HG03378 (cell line): ENCODE data around the gene ZNF81.
"Not testable (repeated sequence)": the region's sequence is repeated elsewhere in the genome, so short reads cannot be mapped to it uniquely, and the experiment has no call there.

Experiments used
- ATAC-seq: cut with Tn5 transposase; IDR thresholded peaks from one replicate; pipeline ENCODE4 v1.9.1; 2021; ENCODE audit warnings: mild to moderate bottlenecking, moderate library complexity; ENCODE audit not compliant: unreplicated experiment

ZNF81 gene

GRCh38 chrX:47836164-47837072 is at the start of gene ZNF81:
ZNF81 (plus strand) TSS chrX:47836902; CDS start chrX:47846268, 9,366 bp downstream.
- ATAC-seq: peak; percentile 86

DNA sequence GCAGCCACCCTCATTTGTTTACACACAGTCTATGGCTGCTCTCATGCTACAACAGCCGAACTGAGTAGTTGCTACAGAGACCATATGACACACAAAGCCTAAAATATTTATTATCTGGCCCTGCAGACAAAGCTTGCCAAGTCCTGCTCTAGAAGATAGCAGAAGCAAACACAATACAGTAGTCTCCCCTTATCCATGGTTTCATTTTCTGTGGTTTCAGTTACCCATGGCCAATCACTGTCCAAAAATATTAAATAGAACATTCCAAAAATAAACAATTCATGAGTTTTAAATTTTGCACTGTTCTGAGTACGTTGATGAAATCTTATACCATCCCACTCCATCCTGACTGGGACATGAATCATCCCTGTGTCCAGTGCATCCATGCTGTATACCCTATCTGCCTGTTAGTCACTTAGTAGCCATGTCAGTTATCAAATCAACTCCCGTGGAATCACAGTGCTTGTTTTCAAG is 40.2 kb upstream of the ZNF81 start:
- ATAC-seq: no peak

DNA sequence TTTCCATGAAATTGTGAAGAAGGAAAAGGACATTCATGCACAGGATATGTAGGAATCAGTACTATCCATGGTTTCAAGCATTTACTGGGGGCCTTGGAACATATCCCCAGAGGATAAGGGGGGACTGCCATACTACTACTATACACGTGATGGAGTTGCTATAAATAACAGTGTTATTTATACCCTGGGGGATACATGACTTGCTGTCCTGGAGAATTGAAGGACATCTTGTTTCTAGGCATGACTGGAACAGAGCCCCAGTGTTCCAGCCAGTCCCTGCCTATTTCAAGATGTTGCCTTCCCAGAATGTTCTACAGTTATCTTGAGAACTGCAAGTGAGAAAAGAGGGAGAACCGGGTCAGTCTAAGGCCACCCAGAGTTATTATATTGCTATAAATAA is 39.6 kb upstream of the ZNF81 start:
- no peak for ATAC-seq

DNA sequence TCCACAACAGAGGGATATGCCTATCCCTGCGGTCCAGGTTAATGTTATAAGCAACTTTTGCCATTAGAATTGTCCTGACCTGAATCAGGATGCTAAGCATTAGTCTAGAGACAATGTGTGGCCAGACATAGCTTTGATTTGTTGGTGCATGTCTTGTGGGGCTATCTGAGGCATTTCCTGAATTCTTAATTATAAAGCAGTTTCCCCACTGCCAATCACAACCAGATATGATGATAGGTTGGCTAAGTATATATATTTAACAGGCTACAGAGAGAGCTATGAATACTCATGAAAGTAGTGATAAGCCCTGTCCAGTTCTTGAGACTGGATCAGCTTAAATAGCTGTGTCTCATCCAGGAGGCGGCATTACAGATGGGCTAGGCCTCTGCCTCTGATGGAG is 37.8 kb upstream of the ZNF81 start:
- ATAC-seq: no peak

GRCh38 chrX:47802589-47802988 is 34.1 kb upstream of the ZNF81 start:
- no peak for ATAC-seq

DNA sequence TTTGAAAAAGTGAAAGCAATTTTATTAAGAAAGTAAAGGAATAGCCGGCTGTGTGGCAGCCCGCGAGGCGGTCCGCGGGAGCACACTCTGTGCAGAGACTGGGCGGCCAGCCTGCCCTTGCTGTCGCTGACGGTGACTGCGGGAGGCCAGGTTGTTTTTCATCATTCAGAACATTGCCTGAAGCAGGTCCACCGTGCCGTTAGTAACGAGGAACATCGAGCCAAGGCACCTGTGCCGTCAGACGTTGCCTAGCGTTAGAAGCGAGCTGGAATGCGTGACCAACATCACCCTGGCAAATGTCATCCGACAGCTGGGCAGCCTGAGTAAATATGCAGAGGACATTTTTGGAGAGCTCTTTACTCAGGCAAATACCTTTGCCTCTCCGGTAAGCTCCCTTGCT is 33.6 kb upstream of the ZNF81 start:
- not testable (repeated sequence) for ATAC-seq

DNA sequence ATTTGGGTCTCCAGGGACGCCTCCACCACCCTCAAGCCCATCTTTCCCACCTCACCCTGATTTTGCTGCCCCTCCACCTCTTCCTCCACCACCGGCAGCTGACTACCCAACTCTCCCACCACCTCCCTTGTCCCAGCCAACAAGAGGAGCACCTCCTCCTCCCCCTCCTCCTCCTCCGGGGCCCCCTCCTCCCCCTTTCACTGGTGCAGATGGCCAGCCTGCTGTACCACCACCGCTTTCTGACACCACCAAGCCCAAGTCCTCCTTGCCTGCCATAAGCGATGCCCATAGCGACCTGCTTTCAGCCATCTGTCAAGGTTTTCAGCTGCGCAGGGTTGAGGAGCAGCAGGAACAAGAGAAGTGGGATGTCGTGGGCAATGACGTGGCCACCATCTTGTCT is 32.4 kb upstream of the ZNF81 start:
- ATAC-seq: no peak

GRCh38 chrX:47805844-47806243 is 30.9 kb upstream of the ZNF81 start:
- ATAC-seq: not testable (repeated sequence)

DNA sequence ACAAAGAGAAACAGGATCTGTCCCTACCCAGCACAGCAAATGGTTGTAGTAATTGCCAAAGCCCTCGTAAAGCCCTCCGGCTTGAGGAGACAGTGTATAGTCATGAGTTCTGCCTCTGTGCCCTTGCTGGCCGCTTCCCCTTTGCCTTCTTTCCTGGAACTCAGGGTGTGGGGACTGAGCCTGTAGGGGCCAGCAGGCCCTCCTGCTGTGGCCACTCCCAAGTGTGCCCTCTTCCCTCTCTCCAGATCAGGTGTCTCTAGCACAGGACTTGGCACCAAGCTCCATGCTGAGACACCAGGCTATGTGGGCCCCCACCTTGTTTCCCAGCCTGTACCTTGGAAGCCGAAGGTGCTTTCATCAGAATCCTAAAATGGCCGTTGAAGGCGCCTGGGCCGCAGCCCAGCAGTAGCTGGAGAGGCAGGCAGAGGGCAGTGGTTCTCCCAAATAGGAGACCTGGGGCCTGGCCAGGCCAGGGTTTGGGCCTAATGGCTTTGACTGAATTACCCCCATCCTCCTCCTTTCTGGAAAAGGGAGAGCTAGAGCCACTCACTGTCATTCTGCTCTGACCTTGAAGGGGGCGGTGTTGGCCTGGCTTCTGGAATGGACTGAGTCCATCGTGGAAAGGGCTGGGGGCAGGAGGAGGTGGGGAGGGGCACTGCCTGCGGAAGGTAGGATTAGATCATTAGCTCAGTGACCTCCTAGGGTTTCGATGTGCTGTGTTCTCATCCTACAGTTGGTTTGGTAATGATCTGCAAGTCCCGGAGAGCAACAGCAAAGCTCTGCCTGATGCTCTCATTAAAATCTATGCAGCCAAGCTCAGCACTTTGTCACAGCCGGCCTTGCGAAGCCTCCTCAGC is 30.1 kb upstream of the ZNF81 start:
- ATAC-seq: not testable (repeated sequence)

DNA sequence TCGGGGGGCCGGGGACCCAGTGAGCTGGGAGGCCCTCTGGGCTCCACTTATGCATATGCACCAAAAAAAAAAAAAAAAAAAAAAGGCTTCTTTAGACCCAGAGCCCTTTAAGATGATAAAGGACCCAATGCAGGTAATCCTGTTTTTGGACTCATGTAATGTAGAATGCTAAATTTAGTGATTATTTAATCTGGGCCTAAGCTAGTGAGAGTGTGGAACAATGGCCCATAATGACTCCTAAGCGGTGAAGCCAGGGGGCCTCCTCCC is 29.5 kb upstream of the ZNF81 start:
- not testable (repeated sequence) for ATAC-seq

DNA sequence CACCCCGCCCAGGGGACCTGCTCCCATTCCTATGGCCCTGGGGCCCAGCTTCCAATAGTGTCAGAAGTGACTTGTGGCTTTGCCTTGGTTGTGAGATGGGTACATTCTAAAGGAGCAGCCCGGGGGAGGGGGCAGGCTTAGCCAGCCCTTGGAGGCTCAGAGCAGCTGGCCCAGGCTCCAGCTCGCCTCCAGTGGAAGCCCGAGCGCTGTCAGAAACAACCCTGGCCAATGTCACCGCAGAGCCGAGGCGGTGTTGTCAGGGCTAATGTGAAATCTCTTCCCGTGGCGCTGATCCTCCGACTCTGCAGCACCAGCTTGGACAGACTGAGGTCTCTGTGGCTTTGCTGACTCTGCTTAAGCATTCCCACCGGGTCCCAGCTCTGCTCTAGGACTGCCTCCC is 29.2 kb upstream of the ZNF81 start:
- no peak for ATAC-seq

- ATAC-seq: no peak
Observed at GRCh38 chrX:47808904-47809788, 27.6 kb upstream of the ZNF81 start.

- no peak for ATAC-seq
Observed at GRCh38 chrX:47814851-47815250, 21.9 kb upstream of the ZNF81 start.

DNA sequence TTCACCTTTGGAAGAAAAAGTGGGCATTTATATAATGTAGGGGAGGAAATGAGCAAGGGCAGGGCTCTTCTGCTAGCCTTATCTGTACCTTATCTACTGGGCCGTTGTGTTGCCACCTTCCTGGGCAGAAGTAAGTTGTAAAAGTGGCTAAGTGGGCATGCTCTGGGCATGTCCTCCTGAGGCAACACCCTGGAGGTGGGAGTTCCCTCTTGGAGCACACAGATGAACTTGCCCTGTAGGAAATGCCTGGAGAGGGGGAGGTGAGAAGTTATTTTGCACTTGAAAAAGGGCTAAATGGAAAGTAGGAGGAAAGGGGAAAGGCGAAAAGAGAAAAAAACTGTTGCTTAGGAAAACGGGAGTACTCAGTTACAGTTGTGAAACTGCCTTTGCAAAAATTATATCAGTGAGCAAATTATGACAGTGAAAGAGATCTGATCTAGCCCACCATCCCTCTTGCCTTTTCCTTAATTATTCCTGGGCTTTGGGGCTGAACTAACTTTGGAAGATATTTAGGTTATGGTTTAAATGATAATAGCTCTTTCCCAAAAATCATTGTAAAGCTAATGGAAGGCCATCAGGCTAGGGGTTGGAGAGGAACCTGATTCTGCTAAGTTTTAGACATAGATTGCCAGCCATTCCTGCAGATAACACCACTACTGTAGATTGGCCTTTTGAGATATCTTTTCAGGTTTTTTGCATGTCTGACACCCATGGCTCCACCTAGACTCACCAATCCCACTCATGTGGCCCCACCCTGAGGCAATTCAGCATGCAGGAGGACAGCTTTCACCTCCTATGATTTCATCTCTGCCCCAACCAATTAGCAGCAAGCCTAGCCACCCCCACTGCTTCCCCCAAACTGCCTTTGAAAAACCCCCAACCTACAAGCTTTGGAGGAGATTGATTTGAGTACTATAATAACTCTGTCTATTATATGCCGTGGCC is 20.5 kb upstream of the ZNF81 start:
- ATAC-seq: no peak

GRCh38 chrX:47817421-47817820 is 19.3 kb upstream of the ZNF81 start:
- no peak for ATAC-seq

- no peak for ATAC-seq
Observed at GRCh38 chrX:47817897-47818296, 18.8 kb upstream of the ZNF81 start.

- no peak for ATAC-seq
Observed at GRCh38 chrX:47828984-47829383, 7.7 kb upstream of the ZNF81 start.

- ATAC-seq: no peak
Observed at GRCh38 chrX:47831788-47832187, 4.9 kb upstream of the ZNF81 start.

GRCh38 chrX:47838361-47838760 is 1.7 kb downstream of the ZNF81 start:
- no peak for ATAC-seq

DNA sequence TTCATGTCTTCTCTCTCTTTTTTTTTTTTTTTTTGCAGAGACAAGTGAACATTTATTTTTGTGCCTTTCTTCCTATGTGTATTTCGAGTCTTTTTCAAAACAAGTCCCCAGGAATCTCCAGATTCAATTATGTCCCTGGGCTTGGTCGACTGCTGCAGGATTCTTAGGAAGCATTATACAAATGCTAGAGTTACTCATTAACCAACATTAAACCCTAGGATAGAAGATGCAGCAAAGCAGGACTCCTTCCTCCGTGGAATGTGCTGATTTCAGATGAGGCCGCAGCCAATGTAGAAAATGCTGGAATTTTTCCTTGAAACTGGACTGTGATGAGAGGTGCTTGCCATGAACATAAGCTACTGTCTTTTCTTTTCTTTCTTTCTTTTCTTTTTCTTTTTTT is 3.4 kb downstream of the ZNF81 start:
- no peak for ATAC-seq
